ENCODE results near the gene DNAJC24. TPM values are rescaled to one million over a fixed set of nuclear protein-coding genes. Genes with fewer than 3 reads are reported as not detected.

Gene DNAJC24
- polyA plus RNA-seq, 3 donors = 20.7 to 29.9 (median 22.9) TPM

- peak in 2 of 11 donors; percentile 5 to 18 for DNase-seq (ENCODE audit: extremely low read depth in 1 of 11, low read depth in 9 of 11, low spot score in 4 of 11)
Measured at GRCh38 chr11:31397239-31397834, 27.7 kb downstream of the DNAJC24 start.

GRCh38 chr11:31404614-31405013 lies 35.0 kb downstream of the DNAJC24 start:
- DNase-seq (ENCODE audit: extremely low read depth in 1 of 11, low read depth in 9 of 11, low spot score in 4 of 11) = no peak

DNA sequence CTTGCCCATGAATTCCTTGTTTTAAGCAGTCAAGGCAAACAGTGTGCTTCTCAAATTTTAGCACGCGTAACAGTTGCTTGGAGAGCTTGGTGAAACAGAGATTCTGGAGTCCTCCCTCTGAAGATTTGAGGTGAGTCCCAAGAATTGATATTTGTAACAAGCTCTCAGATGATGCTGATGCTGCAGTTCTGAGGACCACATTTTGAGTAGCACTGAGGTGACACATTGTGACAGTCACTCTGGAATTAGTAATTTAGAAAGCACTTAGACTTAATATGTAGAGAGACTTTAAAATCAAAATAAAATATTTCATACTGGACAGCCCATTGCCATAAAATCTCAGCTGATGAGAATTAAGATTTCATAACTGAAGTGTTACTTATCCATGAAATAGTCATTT lies 38.5 kb downstream of the DNAJC24 start:
- no peak for DNase-seq (ENCODE audit: extremely low read depth in 1 of 11, low read depth in 9 of 11, low spot score in 4 of 11)

GRCh38 chr11:31412946-31413345 lies 43.3 kb downstream of the DNAJC24 start:
- DNase-seq (ENCODE audit: extremely low read depth in 1 of 11, low read depth in 9 of 11, low spot score in 4 of 11) = no peak

GRCh38 chr11:31414338-31414737 lies 44.7 kb downstream of the DNAJC24 start:
- DNase-seq (ENCODE audit: extremely low read depth in 1 of 11, low read depth in 9 of 11, low spot score in 4 of 11) = no peak

DNA sequence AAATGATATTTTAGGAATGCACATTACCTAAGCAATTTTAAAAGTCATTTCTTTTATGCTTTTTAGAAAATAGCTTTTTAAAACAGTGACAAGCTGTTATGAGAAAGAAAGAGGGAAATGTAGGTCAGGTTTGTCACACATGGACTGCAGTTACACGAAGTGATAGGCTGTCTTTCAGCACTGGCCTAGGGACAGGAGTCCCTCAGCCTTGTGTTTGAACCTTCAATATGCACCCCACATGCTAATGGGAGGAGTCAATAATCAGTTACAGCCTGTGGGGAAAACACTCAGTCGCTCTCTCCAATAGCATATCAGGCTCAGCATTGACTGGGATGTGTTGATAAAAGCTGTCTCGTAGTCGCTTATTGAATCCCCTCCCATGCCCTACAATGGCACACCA lies 45.8 kb downstream of the DNAJC24 start:
- DNase-seq (ENCODE audit: extremely low read depth in 1 of 11, low read depth in 9 of 11, low spot score in 4 of 11) = no peak

- DNase-seq (ENCODE audit: extremely low read depth in 1 of 11, low read depth in 9 of 11, low spot score in 4 of 11) = no peak
Measured at GRCh38 chr11:31417357-31417756, 47.7 kb downstream of the DNAJC24 start.

- DNase-seq (ENCODE audit: extremely low read depth in 1 of 11, low read depth in 9 of 11, low spot score in 4 of 11) = no peak
Measured at GRCh38 chr11:31417816-31418215, 48.2 kb downstream of the DNAJC24 start.

GRCh38 chr11:31419138-31419537 lies 49.5 kb downstream of the DNAJC24 start:
- no peak for DNase-seq (ENCODE audit: extremely low read depth in 1 of 11, low read depth in 9 of 11, low spot score in 4 of 11)

- no peak for DNase-seq (ENCODE audit: extremely low read depth in 1 of 11, low read depth in 9 of 11, low spot score in 4 of 11)
Measured at GRCh38 chr11:31419669-31420068, 50.0 kb downstream of the DNAJC24 start.

GRCh38 chr11:31421820-31422219 lies 52.2 kb downstream of the DNAJC24 start:
- no peak for DNase-seq (ENCODE audit: extremely low read depth in 1 of 11, low read depth in 9 of 11, low spot score in 4 of 11)

DNA sequence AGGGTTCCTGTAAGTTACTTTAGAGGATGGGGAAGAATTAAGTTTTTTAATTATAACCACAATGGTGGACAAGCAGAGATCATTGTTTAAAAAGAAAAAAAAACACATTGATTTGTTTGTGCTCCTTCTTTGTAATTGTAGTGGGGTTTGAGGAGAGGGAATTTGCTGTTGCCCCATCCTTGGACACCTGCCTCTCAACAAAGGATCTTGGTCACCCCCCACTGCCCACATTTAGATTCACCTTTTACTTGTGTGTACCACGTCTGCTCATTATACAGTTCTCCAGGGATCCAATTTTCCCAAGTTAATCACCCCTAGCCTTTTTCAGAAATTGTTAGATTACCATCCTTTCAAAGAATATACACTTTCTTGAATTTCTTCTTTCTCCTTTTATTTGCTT lies 53.0 kb downstream of the DNAJC24 start:
- no peak for DNase-seq (ENCODE audit: extremely low read depth in 1 of 11, low read depth in 9 of 11, low spot score in 4 of 11)

GRCh38 chr11:31424652-31425051 lies 55.0 kb downstream of the DNAJC24 start:
- DNase-seq (ENCODE audit: extremely low read depth in 1 of 11, low read depth in 9 of 11, low spot score in 4 of 11) = no peak

DNA sequence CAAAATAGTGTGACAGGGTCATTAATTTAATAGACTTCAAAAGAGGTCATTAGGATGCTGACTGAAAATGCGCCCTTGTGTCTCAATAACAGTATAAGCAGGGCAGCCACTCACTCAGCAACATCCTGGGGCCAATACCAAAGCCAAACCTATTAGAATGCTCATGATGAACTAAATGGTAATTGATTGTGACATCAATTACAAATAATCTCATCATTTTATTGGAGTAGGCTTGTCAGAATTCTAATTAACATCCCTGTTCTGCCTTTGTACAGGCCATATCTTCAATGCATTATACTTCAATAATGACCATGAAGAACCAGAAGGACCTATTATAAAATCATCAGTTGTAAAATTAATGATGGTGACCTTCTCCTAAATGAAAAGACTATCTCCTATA lies 64.2 kb downstream of the DNAJC24 start:
- DNase-seq (ENCODE audit: extremely low read depth in 1 of 11, low read depth in 9 of 11, low spot score in 4 of 11) = no peak

GRCh38 chr11:31437742-31438435 lies 68.2 kb downstream of the DNAJC24 start:
- DNase-seq (ENCODE audit: extremely low read depth in 1 of 11, low read depth in 9 of 11, low spot score in 4 of 11) = no peak

DNA sequence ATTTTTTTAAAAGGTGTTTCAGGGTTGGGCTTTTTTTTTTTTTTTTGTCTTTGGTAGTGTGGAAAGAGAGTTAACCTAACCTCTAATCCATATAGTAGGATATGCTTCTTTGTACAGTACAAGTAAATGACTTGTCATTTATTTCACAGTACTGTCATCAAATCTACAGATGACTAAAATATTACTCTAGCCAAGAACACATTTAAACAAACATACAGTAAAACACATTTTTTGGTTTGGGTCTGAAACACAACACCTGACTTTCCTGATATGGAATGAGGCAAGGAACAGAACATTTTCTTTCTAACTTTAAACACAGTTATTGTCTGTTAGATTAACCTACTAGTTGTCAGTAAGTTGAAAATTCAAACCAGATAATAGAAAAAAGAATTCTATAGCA lies 71.6 kb downstream of the DNAJC24 start:
- no peak for DNase-seq (ENCODE audit: extremely low read depth in 1 of 11, low read depth in 9 of 11, low spot score in 4 of 11)

- DNase-seq (ENCODE audit: extremely low read depth in 1 of 11, low read depth in 9 of 11, low spot score in 4 of 11) = no peak
Measured at GRCh38 chr11:31442086-31442485, 72.4 kb downstream of the DNAJC24 start.

GRCh38 chr11:31443802-31444201 lies 74.1 kb downstream of the DNAJC24 start:
- DNase-seq (ENCODE audit: extremely low read depth in 1 of 11, low read depth in 9 of 11, low spot score in 4 of 11) = no peak

DNA sequence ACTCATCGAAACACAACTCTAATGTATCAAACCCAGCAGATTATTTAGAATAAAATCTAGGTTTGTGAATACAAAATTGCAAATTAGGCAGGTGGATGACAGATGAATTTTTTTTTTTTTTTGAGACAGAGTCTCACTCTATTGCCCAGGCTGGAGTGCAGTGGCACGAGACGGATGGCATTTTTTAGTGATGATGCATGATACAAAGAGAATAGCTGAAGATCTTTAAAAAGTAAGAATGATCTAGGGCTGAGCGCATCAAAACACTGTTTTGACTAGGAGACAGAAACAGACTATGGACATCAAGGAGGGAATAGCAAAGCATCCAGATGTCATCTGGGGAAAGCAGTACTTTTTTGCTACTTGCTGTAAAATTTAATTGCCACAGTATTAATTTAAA lies 76.0 kb downstream of the DNAJC24 start:
- DNase-seq (ENCODE audit: extremely low read depth in 1 of 11, low read depth in 9 of 11, low spot score in 4 of 11) = no peak

DNA sequence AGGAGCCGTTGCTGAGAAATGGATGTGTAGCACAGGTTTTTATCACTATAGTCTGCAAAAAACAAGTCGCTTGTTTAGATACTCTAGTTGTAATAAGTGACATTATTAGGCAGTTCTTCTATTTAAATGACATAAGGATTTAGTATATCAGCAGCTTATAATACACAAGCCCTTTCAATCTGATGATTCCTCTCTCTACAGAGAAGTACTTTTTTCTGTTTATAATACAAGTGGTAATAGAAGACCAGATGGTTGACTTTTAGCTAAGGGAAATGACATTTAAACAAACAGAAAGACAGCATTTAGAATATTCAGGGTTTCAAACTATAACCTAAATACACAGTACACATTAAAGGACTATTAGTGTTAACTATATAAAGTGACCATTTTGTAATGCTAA lies 79.4 kb downstream of the DNAJC24 start:
- DNase-seq (ENCODE audit: extremely low read depth in 1 of 11, low read depth in 9 of 11, low spot score in 4 of 11) = no peak

- DNase-seq (ENCODE audit: extremely low read depth in 1 of 11, low read depth in 9 of 11, low spot score in 4 of 11) = no peak
Measured at GRCh38 chr11:31450841-31451240, 81.2 kb downstream of the DNAJC24 start.
